Suppressor macrophage treated with lipopolysaccharide for 4 hours (primary cell): ENCODE measurements around the gene PCDH9.
"Not testable (repeated sequence)": the region's sequence is repeated elsewhere in the genome, so short reads cannot be mapped to it uniquely, and the experiment has no call there.

Source experiments
- DNase-seq: peaks from one replicate; pipeline ENCODE4 v3.0.0-alpha.2; 2020

PCDH9 gene

DNA sequence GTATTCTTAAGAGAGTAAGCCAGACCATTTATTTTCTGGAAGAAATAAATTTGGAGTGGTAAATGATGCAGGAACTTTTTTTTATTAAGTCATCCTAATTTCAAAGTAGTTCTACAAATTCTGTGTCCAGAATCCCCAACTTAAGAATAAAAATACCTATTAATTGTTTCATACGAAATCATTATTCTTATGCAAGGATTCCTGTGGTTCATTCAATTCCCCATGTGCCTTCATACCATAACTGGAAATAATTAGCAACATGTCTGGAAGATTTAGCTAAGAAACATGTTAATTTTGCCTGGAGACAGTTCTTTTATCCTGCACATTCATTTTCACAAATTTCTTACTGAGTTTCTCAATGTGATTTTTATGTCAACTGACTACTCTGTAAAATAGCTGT is 408.6 kb downstream of the PCDH9 start:
- DNase-seq = no peak

DNA sequence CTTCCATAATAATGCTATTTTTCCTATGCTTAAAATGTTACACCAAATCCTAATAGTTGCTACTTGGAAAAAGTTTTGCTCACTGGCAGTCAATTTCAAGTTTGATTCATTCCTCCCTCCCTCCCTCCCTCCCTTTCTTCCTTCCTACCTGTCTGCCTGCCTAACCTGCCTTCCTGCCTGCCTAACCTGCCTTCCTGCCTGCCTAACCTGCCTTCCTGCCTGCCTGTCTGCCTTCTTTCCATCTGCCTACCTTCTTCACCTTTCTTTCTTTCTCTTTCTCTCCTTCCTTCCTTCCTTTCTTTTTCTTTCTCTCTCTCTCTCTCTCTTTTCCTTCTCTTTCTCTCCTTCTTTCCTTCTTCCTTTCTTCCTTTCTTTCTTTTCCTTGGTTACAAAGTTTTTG is 418.7 kb downstream of the PCDH9 start:
- no peak for DNase-seq

DNA sequence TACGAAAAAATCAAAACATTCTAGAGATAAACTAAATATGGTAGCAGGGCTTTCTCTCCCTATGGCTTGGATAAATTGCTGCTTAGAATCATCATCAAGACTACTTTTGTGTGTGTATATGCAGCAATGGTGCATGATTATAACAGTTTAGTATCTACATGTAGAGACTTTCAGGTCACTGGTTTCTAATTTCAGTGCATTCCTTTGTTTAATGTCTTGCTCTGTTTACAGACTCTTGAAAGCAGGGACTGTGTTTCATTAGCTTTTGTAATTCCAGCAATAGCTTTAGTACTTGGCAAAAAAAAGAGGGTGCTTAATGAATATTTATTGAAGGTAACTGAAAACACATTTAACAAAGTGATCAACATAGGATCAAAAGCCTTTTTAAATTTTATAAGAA is 420.7 kb downstream of the PCDH9 start:
- no peak for DNase-seq

DNA sequence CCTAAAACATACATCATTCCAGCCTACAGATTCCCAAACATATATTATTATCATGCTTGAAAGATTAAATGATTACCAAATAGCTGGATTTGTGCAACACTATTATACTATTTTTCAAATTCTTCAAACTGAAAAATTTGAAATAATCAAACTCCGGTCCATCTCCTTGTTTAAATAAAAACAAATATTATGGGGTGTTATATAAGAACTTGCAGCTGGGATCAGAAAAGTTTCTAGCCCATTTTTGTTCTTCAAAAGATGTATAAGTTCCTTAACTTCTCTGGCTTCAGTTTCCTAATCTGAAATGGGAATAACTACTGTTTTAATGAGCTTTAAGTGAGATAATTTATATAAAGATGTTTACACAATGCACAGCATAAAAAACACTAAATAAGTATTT is 422.9 kb downstream of the PCDH9 start:
- DNase-seq = no peak

DNA sequence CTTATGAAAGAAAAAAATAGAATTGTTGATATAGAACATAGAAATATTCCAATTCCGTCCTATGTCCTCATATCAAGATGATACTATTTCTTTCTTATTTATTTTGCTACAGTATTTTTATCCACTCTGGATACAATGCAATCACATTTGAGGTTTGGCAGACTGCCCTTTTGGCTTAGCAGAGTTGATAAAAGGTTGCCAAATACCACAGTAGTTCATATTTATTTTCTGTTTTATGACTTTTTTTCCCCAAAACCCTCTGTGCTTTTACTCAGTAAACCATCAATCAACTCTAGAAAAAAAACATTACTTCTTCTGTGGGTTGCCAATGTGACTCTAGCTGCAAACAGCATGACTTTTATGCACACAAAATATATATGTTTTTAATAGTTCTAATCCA is 424.5 kb downstream of the PCDH9 start:
- no peak for DNase-seq

DNA sequence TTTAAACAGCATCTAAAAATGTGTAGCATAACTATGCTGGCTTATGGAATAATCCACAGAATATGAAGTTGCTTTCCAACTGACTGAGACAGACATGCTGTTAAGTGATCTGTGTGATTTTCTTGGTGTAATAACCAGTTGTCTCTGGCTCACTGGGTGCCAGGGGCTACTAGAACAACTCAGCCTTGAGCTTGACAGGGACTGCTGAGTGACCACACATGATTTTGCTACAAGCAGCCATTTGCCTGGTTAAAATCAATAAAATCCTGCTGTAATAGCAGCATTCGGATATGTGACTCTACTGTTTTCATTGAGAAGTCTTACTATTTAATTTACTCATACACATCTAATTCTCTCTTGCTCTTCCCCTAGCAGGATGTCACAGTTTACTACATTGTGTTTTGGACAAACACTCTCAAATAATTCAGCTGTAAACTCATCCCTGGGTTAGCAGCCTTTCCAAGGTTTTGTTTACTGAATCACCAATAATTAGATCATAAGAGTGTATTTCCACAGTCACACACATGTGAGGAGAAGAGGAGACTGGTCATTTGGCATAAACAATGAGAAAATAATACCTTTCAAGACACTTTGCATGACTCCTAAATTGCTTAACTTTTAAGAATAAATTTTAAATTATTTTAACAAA is 426.2 kb downstream of the PCDH9 start:
- no peak for DNase-seq

DNA sequence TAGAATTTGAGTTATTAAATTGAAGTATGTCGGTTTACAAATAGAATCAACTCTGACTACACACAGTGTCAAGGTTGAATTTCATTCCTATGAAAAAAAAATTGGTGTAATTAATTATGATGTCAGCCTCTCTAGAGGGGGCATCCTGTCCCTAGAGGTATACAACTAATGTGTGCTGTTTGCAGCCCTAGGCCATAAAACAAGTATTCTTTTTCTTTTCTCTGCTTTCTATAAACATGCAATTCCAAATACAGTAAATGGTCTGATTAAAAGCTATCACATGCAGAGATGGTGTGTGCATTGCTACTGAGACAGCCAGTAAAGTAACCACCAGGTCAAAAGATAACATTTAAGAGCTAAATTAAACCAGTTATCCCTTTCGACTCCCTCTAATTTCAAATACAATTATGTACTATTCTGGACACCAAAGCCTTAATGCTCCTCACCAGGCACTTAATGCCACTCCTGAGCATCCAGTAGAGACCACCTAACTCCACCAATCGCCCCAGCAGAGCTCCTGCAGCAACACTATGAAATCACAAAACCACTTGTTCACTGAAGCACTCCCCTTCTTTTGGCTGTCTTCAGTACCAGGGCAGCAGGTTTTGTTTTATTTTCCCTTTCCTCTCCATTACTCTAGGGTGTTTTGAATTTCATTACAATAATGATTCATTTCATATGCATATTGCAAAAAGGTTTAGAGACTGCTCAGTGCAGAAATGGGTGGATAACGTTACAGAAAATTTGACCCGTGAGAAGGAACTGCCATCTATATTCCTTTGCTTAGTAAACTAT is 426.9 kb downstream of the PCDH9 start:
- DNase-seq = no peak

DNA sequence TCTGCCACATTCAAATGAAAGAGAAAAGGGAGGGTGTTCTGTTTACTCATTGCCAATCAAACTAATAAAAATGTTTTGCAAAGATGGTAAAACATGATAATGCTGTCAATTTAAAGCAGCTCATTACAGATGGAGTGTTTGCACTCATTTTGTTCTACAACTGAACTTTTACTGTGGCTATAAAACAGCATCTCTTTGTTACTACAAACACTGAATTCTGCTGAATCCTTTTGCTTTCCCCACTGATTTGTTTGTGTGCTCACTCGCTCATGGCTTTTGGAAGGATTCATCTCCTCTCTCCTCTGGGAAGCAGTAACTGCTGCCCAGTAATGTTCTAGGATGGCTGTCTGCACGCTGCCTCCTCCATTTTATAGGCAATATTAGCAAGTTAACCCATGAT is 434.5 kb downstream of the PCDH9 start:
- DNase-seq = no peak

DNA sequence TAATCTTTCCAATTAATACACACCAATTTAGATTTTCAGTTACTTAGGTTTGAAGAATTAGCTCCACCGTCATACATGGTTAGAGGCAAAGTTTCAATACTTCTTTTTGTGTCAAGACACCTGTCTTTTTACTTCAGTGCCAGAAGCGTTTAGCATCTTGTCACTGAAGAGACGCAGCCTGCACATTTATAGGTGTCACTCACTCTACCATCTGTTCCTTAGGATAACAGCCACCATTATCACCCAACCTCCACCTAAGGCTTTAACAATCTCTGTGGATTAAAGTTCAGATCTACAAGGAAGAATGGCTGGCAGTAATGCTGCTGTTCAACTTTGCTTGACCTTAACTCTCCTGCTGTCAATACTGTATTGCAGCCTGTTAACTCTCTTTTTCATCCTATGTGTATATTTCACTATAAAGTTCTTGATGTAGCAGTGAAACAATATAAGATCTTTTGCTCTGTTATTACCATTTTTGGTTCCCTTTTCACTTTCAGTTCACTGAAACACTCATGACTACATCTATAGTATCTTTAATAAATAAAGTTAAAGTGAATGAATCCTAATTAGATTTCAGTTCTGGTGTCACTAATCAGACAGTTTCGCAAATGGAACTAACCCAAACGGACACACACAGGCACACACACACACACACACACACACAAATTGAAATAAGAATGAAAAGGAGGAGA is 435.6 kb downstream of the PCDH9 start:
- no peak for DNase-seq

DNA sequence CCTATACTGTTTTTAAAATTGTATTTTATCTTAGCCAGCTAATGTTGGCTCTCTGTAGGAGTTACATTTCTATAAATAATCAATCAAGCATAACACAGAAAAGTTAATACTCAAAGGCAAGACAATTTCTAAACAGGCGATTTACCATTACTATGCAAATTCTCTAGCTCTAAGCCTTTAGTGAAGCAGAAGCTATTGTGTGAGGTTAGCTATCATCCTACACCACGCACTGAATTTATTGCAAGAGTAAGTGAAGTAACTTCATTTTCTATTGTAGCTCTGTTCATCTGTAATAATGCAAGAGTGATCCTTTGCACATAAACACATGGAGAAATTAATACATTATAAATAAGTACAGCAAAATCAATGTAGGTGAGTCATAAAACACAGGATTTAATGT is 439.3 kb downstream of the PCDH9 start:
- DNase-seq = no peak

DNA sequence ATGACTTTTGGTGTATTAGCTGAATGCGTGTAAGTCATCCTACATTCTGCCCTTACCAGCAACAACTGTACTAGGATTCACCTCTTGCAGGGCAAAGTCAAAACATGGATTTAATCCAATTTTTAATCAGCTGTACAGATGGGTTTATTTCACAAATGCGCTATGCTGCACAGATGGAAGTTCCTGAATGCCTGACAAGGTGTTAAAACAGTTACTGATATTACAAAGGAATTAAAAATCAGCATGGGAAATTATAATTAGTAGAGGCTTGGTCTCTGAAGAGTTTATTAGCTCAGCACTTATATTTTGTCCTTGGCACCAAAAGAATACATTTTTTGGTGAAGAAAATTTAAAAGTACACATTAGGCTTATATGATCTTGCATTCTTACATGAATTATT is 448.9 kb downstream of the PCDH9 start:
- DNase-seq = no peak

DNA sequence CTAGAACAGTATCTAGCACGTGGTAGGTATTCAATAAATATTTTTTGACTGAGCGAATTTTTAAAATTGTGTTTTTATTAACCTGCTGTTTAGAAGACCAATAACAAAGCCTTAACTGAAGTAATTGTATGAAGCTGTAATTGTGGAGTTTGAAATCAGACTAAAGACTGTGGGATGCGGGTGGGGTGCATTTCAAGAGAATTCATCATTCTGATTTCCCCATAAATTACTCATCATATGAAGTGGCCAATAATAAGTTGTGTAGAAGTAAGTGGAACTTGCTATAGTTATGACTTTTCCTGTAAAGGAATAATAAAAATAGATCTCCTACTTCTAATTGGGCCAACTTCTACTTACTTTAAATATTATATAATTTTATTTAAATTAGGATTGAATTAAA is 449.3 kb downstream of the PCDH9 start:
- no peak for DNase-seq

DNA sequence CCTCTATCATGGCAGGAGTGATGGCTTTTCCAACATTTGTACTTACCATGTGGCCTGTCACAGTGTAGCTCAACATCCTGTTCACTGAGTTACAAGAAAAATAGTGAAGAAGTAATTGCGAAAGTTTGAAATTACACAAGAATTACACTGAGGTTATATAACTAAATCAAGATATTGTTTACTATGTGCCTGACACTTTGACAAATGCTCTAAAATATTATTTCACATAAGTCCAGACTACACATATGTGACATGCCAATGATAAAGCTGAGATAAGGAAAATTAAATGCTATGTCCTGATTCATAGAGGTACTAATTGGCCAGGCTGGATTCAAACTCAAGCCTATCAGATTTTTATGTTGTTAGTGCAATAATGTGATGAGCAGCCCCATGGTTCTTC is 451.7 kb downstream of the PCDH9 start:
- no peak for DNase-seq

DNA sequence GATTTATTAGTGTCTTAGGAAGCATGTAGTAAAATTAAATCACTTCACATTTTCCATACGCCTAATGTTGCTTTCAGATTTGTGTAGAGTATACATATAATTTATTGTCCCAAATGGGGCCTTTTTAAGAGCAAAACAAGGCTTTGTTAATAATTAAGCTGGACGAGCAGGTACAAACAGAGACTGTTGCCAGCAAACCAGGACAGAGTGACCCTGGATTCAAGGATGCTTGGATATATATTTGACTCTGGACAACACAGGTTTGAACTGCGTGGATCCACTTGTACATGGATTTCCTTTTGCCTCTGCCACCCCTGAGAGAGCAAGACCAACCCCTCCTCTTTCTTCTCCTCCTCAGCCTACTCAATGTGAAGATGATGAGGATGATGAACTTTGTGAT is 454.9 kb downstream of the PCDH9 start:
- DNase-seq = no peak

DNA sequence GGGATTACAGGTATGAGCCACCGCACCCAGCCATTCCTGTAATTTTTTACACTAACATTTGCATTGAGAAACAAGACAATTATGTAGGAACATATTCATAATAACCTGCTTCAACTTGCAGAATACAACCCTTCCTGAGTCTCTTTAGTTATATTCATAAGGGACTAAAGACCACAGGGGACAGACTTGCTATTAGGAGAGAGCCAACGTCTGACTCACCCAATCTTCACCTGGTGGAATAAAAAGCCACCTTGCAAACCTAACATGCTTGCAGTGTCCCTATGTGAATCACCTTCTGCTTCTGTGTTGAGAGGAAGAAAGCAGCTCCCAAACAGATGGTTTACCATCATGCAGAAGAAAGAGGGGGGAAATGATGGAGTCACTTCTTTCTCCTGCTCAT is 456.1 kb downstream of the PCDH9 start:
- DNase-seq = no peak

DNA sequence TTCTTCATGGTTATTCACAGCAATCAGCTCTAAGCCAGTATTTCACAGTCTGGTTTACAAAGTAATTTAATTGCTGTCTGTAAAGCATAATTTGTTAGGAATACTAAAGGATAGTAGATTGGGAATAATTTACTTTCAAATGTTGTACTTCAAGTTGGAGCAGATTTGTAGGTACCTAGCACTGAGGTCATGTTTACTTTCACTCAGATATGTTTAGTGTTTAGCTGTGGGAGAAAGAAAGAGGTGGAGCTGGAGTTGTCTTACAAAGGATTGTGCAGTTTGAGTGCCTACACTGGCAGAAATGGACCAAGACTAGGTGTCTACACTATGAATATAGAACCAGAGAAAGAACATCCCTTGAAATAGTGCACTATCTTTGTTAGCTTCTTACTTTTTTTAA is 464.6 kb downstream of the PCDH9 start:
- no peak for DNase-seq

DNA sequence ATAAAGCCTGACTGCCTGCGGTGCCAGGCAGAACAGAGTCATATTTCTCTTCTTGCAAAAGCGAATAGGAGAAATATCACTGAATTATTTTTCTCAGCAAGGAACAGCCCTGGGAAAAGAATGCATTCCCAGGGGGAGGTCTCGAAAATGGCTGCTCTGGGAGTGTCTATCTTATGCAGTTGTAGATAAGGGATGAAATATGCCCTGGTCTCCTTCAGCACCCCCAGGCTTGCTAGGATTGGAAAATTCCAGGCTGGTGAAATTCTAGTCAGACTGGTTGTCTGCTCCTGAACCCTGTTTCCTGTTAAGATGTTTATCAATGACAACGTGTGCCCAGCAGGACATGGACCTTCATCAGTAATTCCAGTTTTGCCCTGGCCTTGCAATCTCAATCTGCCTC is 469.5 kb downstream of the PCDH9 start:
- not testable (repeated sequence) for DNase-seq

DNA sequence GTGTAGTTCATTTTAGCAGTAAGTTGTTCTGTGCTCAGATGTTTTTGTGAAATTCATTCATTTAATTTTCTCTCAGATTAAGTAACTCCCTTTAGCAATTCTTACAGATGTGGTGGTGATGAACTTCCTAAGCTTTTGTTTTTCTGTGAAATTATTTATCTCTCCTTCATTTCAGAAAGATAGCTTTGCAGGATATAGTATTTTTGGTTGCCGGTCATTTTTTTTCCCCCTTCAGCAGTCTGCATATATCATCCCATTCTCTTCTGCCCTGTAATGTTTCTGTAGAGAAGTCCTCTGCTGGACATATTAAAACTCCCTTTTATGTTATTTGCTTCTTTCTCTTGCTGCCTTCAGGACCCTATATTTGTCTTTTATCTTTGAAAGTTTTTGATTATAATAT is 470.2 kb downstream of the PCDH9 start:
- DNase-seq = no peak

DNA sequence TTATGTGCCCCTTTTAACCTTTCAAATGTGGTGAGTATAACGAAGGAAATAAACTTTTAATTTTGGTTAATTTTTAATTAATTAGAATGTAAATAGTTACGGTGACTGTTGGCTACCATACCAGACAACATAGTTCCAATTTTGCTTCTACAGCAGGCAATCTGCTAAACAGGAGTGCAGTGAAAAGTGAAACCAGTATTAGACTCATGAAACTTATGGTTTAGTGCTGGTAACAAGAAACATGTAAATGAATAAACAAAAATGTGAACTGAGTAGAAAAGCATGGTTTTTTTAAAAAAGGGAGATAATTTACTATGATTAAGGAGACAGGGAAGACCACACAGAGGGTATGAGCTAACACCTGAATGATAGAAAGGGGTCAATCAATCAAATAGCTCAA is 478.4 kb downstream of the PCDH9 start:
- no peak for DNase-seq

DNA sequence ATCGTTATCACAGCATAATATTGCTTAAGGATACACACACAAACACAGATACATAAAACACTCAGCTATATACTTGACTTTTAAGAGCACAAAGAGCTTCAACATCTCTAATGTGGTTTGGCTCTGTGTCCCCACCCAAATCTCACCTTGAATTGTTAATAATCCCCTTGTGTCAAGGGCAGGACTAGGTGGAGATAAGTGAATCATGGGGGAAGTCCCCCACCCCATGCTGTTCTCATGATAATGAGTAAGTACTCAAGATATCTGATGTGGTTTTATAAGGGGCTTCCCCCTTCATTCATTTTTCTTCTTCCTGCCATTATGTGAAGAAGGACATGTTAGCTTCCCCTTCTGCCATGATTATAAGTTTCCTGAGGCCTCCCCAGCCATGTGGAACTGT is 481.4 kb downstream of the PCDH9 start:
- DNase-seq = no peak

DNA sequence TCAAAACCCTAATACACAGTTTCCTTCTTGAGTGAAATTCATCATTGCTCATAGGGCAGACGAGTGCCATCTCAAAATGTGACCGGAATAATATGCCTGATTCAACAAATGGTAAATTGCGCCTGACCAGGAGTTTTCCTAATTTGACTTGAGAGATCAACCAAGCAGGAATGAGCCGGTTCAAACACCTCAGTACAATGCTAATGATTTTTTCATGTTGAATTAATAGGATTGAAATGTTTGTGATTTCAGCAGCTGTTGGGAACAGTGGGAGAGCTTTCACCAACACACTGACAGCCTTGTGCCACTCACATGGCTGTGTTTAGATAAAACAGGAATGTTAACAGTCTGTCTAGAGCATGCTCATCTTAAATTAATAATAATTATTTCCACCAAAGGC is 484.8 kb downstream of the PCDH9 start:
- no peak for DNase-seq

DNA sequence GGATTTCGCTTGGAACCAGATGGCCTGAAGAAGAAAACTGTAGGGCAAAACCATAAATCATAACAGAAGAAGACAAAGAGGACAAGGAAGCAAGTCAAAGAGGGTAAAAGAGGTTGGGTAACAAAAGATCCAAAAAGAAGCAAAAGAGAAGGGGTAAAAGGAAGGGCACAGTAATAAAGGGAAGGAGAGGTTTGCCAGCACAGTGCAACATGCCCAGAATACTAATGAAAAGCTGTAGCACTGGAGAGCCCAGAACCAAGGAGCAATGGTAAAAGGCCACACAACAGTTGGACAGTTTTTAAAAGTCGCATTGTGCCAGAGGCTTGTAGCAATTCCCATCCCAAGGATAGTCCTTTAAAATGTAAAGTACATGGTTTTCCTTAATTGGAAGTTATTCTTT is 506.6 kb downstream of the PCDH9 start:
- no peak for DNase-seq

DNA sequence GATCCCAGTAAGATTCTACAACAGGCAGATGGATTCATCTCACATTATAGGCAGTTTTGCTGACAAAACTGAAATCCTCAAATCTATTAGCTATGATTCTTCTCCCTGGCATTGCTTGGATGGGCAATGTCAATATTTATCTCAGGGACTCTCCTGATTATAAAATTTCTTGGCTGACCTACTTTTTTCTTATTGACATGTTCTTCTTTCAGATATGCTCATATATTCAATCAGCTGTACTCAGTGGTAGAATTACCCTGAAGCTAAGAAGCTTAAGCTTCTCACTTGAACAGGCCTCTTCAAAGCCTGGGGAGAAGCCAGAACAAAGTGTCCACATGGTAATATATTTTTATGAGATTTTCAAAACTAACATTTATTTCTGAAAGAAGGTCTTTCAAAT is 513.6 kb downstream of the PCDH9 start:
- no peak for DNase-seq

DNA sequence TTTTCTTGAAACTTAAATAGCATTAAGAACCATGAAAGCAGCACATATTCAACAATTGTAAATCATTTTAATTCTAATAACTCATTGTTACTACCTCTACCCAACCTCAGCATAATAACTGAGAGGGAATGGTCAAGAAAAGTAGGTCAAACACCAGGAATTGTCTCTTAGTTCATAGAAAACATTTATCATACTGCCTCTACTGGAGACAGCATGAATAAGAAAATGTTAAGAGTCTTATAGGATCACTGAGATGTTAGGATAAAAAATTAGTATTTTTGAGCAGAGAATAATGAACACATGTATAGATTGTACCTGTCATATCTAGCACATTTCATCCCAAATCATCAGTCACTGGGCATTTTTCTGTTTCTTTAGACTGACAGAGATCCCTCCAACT is 515.3 kb downstream of the PCDH9 start:
- DNase-seq = no peak
